Measurements from ENCODE around the gene TSPO.

TSPO gene

DNA sequence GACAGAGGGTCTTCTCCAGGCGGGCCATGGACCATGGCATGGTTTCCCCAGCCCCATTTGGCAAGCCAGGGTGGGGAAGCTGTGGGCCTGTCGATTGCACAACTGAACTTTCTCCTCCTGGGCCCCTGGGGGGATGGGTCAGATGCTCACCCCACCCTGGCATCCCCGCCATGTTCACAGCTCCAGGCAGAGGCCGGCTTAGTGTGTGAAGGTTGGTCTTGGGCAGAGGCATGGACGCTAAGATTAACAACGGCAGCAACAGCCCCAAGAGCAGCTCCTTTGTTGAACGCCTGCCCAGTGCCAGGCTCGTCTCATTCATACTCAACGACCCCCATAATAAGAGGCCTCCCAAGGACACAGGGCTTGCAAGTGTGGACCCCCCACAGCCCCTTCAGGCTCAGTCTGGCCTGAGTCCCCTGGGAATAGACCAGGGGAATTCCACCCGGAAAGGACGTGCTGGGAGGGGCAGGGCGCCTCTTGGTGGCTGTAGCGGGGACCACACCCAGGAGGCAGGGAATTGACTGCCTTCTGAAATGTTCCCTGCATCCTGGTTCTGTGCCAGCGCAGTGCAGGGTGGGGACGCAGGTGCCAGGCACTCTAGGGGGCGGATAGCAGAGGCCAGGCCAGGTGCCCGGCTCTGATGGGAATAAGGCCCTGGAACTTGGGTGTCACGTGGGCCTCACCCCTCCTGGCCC, 8.3 kb downstream of the TSPO start:
- peak; percentile 21 for DNase-seq

- DNase-seq = no peak
Measured at GRCh38 chr22:43160497-43161126, 9.3 kb downstream of the TSPO start.

GRCh38 chr22:43162412-43163150, 11.2 kb downstream of the TSPO start:
- DNase-seq = no peak

- DNase-seq = no peak
Measured at GRCh38 chr22:43163241-43163795, 12.0 kb downstream of the TSPO start.

DNA sequence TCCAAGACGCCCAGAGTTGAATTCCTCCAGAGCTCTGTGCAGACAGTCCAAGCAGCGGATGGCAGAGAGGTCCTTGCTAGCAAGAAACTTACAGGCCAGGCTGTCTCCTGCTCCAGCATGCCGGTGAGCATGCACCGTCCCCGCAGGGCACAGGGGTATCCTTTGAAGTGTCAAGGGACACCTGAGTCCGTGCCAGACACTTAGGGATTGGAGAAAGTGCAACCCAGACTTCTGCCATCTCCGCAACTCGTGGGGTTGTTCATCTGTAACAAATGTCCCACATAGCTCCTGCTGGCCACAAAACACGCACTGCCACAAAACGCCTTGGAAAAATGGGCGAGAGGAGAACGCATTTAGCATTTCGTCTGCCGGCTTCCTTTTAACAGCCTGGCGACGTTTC, 13.3 kb downstream of the TSPO start:
- DNase-seq = no peak

DNA sequence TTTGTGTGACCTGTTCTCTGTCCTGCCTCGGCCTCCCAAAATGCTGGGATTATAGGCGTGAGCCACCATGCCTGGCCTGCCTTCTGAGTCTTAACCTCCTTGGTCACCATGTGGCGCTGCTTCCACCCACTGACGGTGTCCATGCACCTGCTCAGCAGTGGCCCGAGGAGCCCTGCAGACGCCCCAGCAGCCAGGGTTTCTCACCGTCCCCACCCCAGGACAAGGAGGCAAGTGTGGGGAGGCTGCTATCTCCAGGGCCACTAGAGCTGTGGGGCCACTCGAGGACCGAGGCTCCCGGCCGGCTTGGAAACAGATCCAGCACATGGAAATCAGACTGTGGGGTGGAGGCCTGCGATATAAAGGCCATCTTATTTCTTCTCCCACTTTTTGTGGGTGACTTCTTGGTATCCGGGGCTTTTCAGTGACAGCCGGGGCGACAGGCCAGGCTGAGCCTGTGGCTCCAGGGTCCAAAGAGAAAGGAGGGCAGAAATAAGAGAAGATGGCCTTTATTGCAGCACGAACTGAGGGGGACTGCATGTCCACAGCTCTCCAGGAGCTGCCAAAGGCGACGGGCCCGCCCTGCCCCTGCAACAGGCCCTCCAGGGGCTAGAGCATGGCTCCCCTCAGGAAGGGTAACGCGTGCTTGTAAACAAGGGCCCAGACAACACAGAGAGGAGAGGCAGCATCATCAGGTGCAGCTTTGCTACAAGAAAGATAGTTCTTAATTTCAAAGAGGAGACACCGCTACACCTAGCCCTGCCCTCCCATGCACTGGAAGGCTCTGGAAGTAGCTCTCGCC, 15.0 kb downstream of the TSPO start:
- DNase-seq = no peak

GRCh38 chr22:43167001-43167589, 15.7 kb downstream of the TSPO start:
- DNase-seq = no peak

- DNase-seq = peak; percentile 34
Measured at GRCh38 chr22:43168471-43169309, 17.3 kb downstream of the TSPO start.

DNA sequence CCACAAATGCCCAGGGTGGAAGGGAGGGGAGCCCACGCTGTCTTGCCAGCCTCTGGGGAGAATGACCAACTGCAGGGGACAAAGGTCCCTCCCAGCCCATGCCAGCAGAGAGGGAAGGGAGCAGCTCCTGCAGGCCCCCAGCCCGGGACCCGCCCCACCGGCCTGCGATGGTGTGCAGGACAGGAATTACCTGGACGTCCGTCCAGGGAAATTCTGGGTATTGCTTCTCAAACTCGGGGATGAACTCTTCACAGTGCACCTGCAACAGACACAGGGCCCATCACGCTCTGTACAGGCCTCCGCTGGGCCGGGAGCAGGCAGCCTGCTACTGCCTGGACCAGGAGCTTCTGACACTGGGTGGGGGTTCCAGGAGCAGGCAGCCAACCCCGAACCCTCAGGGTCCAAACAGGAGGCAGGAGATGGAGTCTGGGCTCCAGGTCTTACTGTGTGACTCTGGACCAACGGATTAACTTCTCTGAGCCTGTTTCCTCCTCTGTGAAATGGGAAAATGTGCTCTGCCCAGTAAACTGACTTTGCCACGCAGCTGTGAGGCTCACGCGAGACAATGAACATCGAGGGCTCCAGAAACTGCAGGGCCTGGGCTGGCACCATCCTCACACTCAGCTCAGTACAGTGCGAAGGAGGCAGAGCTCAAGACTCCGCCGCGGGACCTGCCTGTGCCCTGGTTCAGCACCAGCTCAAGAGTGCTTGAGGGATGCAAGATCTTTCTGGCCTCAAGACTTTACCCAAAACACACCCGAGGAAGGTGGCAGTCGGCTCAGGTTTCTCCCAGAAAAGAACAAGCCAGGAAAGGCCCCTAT, 18.2 kb downstream of the TSPO start:
- DNase-seq = no peak

GRCh38 chr22:43170131-43170480, 18.7 kb downstream of the TSPO start:
- DNase-seq = no peak

GRCh38 chr22:43171019-43171491, 19.7 kb downstream of the TSPO start:
- DNase-seq = no peak

DNA sequence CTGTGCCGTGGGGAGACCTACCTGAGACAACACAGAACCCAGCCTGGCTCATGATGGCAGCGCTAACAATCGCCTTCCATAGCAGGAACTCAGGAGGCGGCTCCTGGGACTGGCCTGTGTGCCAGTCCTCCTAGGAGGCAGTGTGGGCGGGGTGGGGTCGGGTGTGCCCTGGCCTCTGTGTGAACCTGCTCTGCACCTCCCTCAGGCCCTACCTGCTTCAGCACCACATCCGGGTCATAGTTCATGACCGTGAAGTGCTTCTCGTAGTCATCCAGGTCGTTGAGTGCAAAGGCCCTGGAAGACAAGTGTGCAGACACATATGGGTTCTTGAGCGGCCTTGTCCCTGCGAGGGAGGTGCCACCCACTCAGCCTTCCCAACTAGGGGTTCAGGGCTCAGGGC, 20.2 kb downstream of the TSPO start:
- no peak for DNase-seq

DNA sequence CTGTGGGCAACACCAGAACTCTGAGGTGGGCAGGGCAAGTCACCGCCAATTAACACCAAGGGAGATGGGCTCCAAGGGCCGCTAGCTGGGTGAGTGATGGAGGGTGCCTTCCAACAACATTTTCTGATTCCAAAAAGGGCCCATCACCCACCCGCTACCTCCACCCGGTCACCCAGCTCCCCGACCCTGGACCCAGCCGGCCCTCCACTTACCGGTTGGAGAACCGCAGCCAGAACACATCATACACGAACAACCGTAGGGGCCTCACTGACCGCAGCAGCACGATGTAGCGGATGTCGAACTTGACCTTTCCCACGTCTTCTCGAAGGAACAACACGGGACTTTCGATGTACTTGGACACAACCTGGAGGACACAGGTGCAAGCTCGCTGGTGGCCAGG, 20.8 kb downstream of the TSPO start:
- no peak for DNase-seq

GRCh38 chr22:43173566-43173965, 22.2 kb downstream of the TSPO start:
- no peak for DNase-seq

DNA sequence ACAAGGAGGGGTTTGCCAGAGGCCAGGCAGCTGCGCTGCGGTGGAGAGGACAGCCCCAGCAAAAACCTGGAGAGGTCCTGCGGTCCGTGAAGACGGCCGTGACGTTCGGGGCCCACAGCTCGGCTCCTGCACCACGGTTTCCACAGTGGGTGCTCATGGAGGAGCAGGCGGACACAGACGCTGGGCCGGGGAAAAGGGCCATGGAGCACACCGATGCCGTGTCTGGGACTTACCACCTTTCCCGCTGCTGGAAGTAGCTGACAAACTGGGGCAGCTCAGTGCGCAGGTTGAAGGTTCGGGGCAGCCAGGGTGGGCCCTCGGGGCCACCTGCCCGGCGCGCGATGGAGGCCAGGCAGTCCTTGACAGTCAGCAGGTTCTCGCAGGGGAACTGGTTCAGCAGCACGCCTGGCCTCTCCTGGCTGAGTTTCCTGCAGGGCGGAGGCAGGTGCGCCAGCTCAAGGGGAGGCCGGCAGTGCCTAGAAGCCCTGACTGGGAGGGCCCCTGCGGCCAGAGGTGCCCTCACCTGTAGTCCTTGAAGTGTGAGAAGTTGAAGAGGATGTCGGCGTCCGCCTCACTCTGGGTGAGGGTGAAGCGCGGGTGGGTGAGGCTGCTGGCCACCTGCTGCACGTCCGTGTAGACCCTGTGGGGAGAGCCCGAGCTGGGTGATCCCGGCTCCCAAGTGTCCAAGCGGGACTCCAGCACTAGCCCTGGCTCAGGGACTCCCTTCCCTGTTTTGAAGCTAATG, 22.8 kb downstream of the TSPO start:
- DNase-seq = no peak

DNA sequence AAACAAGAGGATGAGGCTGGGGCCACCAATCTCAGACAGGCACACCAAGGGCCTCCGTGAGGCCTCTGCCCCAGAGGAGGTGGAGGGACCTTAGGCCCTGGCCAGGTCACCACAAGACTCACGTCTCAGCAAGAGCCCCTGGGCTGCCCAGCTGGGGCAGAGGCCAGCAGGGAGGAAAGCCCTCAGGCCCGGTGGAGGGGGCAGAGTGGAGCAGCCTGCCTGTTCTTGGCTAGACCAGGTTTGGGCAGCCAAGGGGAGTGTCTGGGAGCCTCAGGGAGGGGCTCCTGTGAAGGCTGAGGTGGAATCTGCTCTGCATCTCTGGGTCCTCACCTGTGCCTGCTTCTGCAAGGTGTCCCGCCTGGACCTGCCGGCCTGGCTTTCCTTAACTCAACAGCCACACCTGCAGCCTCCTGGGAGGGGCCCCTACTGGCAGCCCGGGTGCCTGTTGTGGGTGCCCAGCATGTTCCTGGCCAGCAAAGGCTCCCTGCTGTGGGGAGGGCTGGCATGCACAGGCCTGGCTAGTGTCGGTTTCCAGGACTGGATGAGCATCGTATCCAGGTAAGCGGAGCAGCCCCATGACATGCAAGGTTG, 23.7 kb downstream of the TSPO start:
- DNase-seq = no peak

GRCh38 chr22:43176090-43176489, 24.7 kb downstream of the TSPO start:
- no peak for DNase-seq

- DNase-seq = no peak
Measured at GRCh38 chr22:43177479-43177878, 26.1 kb downstream of the TSPO start.

DNA sequence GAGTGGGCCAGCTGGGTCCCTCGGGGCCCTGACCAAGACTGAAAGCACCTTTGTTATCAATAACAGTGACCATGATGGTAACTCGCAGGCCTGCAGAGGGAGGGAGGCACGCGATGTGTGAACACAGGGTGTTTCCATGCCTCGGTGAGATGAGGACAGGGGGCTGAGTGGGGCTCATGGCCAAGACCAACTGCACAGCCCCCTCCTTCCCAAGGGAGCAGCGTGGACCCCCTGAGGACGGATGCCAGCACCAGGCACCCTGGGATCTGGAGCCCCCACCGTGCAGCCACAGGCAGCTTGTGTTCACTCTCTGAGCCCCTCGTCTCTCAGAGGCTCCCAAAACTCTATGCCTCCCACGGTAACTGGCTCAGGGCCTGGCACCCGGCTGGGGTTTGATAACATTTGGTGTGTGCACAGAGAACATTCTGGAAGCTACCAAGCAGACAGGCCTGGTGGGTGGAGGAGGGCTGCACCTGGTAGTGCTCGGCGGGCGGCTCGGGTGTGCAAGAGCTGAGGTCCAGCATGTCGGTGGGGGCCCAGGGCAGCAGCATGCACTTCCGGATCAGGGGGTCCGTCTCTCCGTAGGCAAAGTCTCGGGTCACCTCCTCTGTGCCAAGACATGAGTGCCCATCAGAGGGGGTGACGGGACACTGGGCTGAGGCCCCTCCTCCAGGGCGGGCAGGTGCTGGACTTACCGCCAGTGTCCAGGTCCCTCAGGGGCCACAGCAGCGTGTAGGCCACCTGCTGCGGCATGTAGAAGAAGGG, 28.0 kb downstream of the TSPO start:
- no peak for DNase-seq
